Measurements from ENCODE around the gene TCTN3.

DNA sequence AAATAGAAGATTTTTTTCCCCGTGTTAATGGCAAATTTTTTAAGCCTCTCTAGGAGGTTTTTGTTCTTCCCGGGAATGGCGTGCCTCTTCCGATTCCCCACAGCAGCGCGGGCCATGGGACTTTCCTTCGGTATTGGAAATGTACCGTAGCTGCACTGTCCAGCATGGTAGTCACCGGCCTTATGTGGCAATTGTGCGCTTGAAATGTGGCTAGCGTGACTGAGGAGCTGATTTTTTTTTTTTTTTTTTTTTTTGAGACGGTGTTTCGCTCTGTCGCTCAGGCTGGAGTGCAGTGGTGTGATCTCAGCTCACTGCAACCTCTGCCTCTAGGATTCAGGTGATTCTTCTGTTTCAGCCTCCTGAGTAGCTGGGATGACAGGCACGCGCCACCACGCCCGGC, 938 bp upstream of the TCTN3 start:
- TF ChIP-seq, protein P1, sequence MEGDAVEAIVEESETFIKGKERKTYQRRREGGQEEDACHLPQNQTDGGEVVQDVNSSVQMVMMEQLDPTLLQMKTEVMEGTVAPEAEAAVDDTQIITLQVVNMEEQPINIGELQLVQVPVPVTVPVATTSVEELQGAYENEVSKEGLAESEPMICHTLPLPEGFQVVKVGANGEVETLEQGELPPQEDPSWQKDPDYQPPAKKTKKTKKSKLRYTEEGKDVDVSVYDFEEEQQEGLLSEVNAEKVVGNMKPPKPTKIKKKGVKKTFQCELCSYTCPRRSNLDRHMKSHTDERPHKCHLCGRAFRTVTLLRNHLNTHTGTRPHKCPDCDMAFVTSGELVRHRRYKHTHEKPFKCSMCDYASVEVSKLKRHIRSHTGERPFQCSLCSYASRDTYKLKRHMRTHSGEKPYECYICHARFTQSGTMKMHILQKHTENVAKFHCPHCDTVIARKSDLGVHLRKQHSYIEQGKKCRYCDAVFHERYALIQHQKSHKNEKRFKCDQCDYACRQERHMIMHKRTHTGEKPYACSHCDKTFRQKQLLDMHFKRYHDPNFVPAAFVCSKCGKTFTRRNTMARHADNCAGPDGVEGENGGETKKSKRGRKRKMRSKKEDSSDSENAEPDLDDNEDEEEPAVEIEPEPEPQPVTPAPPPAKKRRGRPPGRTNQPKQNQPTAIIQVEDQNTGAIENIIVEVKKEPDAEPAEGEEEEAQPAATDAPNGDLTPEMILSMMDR (optimal IDR thresholded peaks at IDR 0.05 in 1 of 3, IDR thresholded peaks at IDR 0.05 in 1 of 3, conservative IDR thresholded peaks at IDR 0.05 in 1 of 3; ENCODE audit: extremely low read depth in 1 of 3, insufficient read depth in 2 of 3, low read length in 3 of 3): no peak
- TF ChIP-seq EZH2 (IDR thresholded peaks at IDR 0.05; ENCODE audit: low read length): no peak

Measured in keratinocyte (primary cell).